ENCODE results near the gene MVB12B.

Gene MVB12B

DNA sequence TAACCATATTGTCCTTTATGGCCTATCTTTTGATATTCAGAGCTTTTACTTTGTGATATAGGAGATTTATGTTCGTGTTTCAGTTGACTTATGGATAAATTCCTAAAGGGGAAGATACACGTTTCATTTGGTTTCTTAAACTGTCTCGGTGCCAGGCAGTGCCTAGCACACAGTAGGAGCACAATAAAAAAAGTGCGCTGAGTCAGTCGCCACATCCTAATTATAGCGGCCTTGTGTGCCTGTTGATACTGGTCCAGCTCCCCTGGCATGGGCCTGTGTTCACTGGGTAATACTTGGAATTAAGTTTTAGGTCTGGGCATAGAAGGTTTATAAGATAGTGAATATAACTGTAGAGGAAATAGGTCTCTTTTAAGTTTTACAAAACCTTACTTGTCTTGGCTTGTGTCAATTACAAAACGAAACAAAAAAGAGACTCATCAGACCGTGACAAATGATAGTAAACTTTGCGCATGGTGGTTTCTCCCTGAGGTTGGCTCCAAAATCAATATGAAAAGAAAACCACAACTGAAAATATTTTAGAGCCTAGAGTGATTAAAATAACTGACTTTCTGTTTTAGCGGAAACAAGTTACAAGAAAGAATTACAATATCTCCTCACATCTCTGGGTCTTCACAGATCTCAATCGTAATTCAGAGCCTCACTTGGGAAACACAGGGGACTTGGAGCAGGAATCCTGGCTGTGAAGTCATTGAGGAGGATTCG lies 84.8 kb downstream of the MVB12B start:
- no peak for FAIRE-seq

DNA sequence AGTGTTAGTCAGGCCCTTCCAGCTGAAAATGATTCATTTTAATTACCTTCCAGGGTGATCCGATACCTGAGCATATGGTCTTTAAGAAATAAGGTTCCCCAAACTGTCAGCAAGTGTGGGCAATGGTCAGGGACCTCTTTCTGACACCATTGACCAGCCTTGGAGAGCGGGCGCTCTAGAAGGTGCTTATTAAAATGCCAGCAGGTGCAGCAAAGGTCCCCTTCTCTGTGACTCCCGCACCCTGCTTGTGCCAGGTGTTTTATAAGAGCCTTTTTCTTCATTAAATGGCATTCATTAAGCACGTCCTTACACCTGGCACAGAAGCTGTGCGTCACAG lies 85.3 kb downstream of the MVB12B start:
- no peak for FAIRE-seq

DNA sequence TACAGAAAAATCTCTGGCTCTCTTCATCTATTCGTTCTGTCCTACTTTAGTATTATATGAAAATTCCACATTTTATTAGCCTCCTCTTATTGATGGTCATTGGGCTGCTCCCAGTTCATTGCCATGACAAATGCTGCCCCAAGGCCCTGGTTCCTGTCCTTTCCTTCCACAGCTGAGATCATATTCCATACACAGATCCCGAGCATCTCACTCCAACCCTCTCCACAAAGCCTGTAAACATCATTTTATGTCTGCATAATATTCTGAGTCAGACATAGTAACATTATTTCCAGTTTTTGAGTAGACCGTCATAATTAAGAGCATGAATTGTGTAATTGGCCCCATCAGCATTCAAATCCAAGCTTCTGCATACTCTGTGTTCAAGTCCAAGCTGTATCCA lies 86.3 kb downstream of the MVB12B start:
- FAIRE-seq, result no peak

GRCh38 chr9:126413391-126414068 lies 86.9 kb downstream of the MVB12B start:
- no peak for FAIRE-seq

- FAIRE-seq, result no peak
Observed at GRCh38 chr9:126415741-126416370, 89.2 kb downstream of the MVB12B start.

GRCh38 chr9:126417043-126417442 lies 90.4 kb downstream of the MVB12B start:
- FAIRE-seq, result no peak

- FAIRE-seq, result no peak
Observed at GRCh38 chr9:126417684-126418083, 91.1 kb downstream of the MVB12B start.

DNA sequence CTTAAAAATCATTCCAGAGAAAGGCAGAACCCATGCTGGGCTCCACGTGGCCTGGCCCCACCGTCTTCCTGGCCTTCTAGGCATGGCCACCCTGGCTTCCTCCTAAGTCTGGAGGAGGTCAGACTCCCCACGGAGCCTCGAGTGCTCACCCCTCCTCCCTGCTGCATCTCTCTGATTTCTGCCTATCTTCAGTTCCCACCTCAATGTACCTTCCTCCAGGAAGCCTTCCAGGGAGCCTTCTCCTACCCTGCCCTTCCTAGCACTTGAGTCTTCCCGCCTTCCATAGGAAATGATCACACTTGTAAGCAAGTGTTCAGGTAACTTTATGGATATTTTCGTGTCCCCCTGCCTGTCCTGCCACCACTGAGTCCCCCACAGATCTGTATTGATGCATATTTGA lies 92.0 kb downstream of the MVB12B start:
- FAIRE-seq, result no peak

DNA sequence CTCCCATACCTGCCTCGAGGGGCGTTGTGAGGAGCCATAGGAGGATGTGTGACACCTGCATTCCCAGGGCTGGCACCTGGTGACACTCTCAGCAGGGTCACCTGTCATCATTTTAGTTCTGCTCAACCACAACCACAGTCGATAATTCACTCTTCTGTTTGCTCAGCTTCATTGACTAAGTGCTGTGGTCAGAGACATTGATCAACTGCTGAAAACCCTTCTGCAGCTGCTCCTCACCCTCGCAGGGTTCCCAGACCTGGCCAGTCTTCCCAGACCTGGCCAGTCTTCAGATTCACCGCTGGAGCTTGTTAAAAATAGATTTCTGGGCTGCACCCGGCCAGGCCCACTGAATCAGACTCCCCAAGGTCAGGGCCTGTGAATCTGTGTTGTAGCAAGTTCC lies 92.8 kb downstream of the MVB12B start:
- FAIRE-seq, result no peak

DNA sequence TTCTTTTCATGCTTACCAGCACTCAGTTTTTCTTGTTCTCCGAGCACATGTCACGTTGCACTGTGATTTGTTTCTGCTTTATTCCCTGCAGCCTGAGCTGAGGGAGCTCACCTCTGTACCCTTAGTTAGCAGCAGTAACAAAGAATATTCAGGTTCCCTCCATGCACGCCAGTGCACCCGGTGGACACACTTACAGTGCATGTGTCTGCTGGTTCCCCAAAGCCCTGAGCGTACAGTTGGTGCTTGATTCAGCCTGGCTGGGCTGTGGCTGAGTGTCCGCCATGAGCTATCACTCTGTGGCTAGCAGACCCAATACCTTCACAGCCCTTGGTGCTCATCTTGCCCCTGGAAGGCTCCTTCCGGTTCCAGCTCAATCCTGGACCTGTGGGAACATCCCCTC lies 93.5 kb downstream of the MVB12B start:
- no peak for FAIRE-seq

DNA sequence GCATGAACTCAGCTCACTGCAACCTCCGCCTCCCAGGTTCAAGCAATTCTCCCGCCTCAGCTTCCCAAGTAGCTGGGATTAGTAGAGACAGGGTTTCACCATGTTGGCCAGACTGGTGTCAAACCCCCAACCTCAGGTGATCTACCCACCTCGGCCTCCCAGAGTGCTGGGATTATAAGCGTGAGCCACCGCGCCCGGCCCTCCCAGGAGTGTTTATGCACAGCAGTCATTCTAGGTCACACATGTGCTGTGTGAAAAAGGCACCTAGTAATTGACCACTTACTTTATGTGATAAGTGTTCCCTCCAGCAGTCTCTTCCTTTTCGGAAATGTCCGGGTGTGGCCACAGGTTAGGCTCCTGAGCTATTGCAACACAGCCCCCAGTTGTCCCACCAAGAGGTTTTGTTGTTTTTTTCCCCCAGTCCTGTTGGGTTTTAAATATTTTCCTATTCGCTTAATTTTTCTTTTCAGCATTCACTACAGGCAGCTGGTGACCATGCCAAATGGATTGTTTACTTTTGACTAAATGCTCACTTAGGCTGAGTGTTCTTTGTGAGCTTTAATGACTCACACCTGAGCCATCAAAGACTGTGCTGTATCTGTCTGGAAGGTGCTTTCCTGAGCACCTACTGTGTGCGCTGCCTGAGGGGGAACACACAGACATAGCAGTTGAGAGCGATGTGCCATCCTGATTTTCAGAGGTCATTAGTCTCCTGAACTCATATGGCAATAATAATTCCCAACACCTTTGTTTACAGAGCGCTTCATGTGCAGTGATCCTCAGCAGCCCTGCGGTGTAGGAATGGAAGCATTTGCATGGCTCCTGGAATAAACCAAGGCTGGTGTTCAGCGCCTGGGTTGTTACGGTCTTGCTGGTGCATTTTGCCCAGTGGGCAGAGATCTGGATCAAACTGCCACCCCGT lies 94.3 kb downstream of the MVB12B start:
- no peak for FAIRE-seq

- no peak for FAIRE-seq
Observed at GRCh38 chr9:126421567-126422428, 95.2 kb downstream of the MVB12B start.

DNA sequence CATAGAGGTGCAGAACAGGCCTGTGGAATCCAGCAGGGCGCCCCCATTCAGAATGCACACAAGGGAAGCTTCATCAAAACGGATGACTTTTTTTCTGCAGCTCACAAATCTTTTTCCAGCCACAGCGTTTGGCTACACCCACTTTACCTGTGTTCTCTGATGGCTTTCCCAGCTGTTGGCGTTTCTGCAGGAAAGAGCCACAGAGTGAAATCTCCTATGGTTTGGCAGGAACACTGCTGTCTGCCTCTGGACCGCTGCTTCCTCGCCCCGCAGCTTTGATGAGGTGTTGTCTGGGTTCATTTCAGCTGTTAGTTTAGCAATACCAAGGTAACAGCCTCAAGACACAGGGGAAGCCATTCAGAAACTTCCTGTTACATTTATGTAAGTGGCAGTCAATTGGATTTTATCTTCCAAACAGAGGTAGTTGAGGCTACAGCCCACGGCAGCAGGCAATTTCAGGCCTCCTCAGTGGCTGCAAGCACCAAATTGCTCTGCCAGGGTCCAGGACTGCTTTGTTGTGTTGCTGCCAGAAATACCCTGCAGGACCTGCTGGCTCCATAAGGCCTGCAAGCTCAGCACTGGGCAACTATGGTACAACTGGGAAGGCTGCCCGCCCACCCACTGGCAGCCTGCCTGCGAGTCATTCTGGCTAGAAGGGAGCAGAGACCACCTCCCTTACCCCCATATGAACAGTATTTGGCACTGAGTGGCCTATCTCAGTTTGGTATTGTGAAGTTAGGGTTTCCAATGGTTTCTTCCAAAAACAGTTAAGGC lies 96.7 kb downstream of the MVB12B start:
- FAIRE-seq, result no peak

DNA sequence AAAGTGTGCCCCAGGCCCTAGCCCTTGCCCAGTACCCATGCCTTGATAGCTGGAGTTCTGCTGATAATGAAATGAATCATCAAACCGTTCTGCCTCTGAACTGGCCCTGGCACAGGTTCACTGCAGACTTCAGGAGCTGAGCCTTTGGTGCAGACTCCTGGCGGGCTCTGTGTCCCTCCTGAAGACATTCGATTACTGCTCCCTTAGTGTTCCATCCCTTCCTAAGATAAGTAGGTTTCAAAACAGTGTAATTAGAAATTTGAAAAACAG lies 97.2 kb downstream of the MVB12B start:
- FAIRE-seq, result no peak

DNA sequence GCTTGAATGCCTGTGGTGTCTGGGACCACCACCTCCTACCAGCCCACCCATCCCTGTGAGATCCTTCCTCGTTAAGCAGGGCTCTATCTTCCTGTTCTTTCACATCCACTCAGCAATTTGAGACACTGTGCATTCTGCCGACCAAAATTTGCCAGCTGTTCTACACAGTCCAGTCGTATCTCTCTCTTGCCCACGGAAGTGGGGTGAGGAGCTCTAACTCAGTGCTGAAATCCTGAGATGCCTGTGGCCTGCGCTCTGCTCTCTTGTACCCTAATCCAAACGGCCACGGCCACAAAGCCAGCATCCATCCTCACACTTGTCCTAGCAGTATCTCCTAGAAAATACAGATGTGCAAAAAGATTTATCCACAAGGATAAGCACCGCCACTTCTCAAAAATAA lies 97.9 kb downstream of the MVB12B start:
- no peak for FAIRE-seq

DNA sequence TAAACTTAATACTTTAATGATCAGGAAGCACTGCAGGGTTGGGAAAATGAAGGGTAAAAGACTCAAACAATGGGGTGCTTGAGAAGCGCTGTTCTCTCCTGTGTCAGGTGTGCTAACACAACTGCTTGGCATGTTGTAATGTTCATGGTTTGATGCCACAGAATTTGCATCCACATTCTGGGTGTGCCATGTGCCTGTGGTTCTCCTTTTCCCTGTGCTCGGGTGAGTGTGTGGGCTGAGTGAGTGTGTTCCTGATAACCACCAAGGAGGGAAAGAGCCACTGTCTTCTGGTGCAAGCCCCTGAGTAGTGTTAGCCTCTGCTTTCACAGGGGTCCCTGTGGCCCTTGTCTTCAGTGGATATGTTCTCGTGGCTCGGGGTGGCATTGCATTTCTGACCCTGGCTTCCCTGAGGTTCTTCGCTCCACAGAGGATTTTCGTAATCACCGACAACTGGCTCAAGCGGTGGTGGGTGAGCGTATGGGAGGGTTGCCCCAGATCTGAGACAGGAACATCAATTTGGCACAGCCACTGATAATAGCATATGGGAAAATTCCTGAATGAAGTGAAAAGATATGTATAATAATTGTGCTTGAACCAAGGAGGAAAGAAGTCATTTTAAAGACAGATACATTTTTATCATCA lies 102.0 kb downstream of the MVB12B start:
- no peak for FAIRE-seq

- FAIRE-seq, result no peak
Observed at GRCh38 chr9:126429190-126429589, 102.6 kb downstream of the MVB12B start.

DNA sequence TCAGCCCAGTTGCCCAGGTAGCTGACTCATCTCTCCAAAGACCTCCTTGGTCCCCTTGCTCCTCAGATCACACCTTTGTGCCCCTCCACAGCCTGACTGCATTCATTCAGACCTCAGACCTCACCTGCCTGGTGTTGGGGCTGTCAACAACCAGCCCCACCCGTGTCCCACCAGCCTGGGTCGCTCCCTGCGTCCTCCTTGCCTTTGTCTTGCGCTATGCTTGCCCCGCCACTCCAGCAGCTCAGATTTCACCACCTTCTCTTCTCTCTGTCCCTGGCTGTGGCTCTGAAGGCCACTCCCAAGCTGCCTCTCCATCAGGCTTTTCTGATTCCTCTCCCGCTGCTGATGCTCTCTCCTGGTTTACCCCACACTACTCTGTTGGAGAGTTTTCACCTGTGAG lies 103.5 kb downstream of the MVB12B start:
- no peak for FAIRE-seq

DNA sequence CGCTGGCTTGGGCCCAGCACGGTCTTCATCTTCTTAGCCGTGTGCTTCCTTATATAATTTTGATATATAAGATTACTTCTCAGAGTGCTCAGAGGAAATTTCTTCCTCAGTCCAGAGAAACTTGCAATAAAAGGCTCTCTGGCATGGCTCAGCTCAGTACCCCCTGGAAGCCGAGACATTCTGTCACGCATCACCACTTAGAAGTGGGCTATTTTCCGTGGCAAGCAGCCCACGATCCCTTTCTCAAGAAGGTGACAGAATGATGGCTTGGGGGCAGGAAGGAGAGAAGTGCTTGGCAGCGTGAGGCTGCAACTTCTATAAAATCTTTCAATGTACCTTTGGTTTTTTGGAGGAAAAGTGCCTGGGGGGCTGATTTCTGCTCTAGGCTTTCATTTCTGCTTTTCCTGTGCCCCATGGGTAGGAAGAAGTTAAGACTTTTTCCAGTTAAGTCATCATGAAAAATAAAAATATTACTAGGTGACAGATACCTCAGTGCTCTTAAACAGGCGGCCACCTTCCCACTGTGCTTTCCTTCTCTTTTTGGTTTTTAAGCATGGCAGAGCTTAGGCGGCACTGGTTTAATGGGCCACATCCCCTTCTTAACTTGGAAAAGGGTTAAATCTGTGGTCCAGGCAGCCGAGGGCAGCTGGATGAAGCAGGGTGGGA lies 104.6 kb downstream of the MVB12B start:
- FAIRE-seq, result no peak

DNA sequence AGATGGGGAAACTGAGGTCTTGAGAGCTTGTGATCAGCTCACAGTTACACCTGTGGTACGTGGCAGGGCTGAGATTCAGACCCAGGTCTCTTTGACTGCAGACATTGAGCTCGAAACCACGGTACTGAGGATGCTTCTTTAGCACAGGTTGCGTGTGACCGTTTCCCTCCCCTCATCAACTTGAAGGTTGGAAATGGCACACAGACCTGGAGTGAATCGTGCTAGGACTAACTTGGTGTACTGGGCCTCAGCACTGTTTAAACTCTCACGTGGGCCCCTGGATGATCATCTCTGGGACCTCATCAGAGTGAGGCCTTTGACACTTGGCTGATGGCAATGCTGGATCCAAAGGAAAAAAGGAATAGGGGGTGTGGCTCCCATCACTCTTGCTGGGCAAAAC lies 106.0 kb downstream of the MVB12B start:
- FAIRE-seq, result no peak

- FAIRE-seq, result no peak
Observed at GRCh38 chr9:126435105-126435504, 108.5 kb downstream of the MVB12B start.

Data from TTC549 (cell line).